LNCaP clone FGC (cell line): ENCODE results near the gene OSBPL9.

Source experiments
- DNase-seq: peaks from one replicate; pipeline ENCODE4 v3.0.0-alpha.2; 2011; ENCODE audit warnings: low read depth
- H3K4me3 ChIP-seq: 2 replicates; pipeline ENCODE4 v1.5.1; 2011; ENCODE audit warnings: mild to moderate bottlenecking, low read depth, low read length, control low read depth
- TF ChIP-seq, protein P1 (sequence below): IDR thresholded peaks from 2 replicates; pipeline ENCODE4 v1.5.1; 2012; ENCODE audit warnings: mild to moderate bottlenecking; ENCODE audit not compliant: control insufficient read depth, insufficient read depth; ENCODE audit errors: extremely low read depth

OSBPL9 gene

DNA sequence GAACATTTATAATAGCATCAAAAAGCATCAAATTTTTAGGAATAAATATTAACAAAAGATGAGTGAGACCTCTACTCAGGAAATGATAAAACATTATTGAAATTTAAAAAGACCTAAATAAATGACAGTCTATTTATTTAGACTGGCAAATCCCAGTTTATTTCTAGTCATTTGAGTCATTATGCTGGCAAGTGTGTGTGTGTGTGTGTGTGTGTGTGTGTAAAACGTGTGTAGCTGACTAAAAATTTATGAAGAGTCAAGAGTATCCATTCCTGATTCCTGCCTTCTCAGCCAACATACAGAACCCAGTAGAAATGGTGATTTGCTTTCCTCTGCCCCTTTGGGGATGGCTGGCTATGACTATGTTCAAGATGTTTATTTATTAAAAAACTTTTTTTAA is 46.2 kb downstream of the OSBPL9 start:
- no peak for DNase-seq
- no peak overlapping the region for H3K4me3 ChIP-seq
- TF ChIP-seq, protein P1, sequence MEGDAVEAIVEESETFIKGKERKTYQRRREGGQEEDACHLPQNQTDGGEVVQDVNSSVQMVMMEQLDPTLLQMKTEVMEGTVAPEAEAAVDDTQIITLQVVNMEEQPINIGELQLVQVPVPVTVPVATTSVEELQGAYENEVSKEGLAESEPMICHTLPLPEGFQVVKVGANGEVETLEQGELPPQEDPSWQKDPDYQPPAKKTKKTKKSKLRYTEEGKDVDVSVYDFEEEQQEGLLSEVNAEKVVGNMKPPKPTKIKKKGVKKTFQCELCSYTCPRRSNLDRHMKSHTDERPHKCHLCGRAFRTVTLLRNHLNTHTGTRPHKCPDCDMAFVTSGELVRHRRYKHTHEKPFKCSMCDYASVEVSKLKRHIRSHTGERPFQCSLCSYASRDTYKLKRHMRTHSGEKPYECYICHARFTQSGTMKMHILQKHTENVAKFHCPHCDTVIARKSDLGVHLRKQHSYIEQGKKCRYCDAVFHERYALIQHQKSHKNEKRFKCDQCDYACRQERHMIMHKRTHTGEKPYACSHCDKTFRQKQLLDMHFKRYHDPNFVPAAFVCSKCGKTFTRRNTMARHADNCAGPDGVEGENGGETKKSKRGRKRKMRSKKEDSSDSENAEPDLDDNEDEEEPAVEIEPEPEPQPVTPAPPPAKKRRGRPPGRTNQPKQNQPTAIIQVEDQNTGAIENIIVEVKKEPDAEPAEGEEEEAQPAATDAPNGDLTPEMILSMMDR: no peak

DNA sequence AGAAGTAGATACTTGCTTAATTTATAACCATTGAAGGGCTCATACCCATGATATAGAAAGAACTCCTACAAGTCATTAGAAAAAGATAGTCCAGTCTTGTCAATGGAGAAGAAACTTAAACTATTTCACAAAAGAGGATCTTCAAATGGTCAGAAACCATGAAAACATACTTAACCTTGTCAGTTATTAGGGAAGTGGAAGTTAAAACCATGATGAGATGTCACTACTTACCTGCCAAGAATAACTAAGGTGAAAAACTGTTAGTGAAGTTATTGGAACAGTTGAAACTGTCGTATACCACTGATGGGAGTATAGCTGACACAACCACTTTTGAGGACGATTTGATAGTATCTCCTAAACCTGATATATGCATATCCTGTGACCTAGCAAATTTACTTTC is 46.8 kb downstream of the OSBPL9 start:
- H3K4me3 ChIP-seq: no peak overlapping the region
- no peak for DNase-seq
- TF ChIP-seq, protein P1: no peak

DNA sequence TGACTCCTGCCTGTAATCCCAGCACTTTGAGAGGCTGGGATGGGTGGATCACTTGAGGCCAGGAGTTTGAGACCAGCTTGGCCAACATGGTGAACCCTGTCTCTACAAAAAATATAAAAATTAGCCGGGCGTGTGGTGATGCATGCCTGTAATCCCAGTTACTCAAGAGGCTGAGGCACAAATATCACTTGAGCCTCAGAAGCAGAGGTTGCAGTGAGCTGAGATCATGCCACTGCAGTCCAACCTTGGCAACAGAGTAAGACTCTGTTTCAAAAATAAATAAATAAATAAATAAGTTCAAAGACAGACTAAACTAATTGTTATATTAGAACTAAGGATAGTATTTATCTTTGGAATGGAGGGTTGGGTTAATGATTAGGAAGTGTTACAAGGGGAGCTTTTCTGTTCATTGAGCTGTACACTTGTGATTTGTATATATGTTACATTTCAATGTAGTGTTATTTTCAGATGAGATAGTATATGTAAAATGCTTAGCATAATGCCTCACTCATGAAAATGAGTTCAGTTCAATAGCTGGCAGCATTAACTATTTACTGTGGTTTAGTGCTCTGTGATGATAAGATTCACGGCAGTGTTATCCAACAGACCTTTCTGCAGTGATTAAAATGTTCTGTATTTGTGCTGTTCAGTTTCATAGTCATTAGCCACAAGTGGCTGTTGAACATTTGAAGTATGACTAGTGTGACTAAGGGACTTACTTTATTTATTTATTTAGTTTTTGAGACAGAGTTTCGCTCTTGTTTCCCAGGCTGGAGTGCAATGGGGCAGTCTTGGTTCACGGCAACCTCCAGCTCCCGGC is 47.7 kb downstream of the OSBPL9 start:
- no peak for DNase-seq
- H3K4me3 ChIP-seq: no peak overlapping the region
- TF ChIP-seq, protein P1: no peak

DNA sequence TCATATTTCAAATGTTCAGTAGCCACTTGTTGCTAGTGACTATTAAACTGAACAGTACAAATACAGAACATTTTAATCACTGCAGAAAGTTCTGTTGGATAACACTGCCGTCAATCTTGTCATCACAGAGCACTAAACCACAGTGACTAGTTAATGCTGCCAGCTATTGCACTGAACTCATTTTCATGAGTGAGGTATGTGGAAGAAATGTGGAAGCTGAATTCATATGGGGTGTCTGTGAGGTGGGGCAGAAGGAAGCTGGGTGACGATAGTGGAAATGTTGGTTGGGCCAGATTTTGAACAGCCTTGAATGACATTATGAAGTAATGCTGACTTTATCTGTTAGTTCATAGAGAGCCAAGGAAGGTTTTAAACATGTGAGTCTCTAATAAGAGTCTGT is 49.6 kb downstream of the OSBPL9 start:
- no peak for DNase-seq
- H3K4me3 ChIP-seq: no peak overlapping the region
- TF ChIP-seq, protein P1: no peak

DNA sequence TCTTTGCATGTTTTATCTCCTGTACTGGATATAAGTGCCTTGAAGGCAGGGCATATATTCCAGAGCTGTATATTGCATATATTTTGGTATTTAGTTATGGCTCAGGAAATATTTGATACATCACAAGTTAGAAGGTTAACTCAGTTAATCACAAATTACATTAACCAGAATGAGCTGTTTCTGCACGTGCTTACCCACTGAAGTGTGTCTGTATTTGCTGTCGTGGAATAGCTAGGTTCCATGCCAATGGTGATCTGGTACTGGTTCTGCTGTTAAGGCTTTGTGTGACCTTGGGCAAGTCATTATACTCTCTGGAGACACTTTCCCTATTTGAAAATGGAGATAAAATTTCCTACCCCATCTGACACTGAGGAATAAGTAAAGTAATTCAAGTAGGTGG is 50.7 kb downstream of the OSBPL9 start:
- H3K4me3 ChIP-seq: no peak overlapping the region
- DNase-seq: no peak
- TF ChIP-seq, protein P1: no peak

DNA sequence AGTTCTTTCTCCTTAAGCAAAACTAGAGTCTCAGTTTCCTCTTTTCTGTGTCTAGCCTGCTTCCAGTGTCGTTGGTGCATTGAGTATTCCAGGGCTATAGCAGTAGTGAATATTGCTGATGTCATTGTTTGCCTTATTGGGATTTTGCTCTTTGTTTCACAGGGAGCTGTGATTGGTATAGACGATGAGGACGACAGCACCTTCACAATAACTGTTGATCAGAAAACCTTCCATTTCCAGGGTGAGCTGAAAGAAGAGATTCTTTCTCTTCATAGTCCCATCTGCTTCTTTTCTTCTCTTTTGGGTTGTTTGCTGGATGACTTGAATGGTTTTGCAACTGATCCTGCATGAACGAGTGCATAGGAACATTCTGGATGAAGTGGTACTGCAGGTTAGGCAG is 52.4 kb downstream of the OSBPL9 start:
- DNase-seq: no peak
- TF ChIP-seq, protein P1: no peak
- no peak overlapping the region for H3K4me3 ChIP-seq

DNA sequence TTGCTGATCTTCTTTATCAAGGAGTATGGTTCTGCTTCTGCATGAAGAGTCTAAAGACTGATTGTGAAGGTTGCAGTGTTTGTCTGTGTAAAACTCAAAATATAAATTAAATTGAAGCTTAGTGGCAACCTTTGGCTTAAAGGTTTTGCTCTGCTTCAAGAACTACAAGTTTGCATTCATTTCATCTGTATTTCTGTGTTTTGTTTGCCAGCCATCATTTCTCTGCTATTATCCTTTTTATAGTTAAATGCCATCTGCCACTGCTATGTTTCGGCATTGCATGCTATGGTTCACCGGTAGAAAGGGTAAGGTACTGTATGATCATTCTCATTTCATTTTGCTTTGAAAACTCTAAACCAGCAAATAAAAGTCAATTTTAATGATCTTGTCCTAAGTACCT is 52.9 kb downstream of the OSBPL9 start:
- no peak overlapping the region for H3K4me3 ChIP-seq
- TF ChIP-seq, protein P1: no peak
- DNase-seq: no peak
